Activated CD4-positive, alpha-beta T cell treated with anti-CD3 and anti-CD28 coated beads, Interleukin-2, amount 50 U/mL, for 16 hours (primary cell): ENCODE results near the gene SLC2A4.
"Not testable (repeated sequence)": the region's sequence is repeated elsewhere in the genome, so short reads cannot be mapped to it uniquely, and the experiment has no call there.

Source experiments
- DNase-seq: peaks from one replicate; pipeline ENCODE4 v3.0.0-alpha.2; 2020

Gene SLC2A4

GRCh38 chr17:7327056-7327455, 45.5 kb downstream of the SLC2A4 start:
- DNase-seq: no peak

- no peak for DNase-seq
Measured at GRCh38 chr17:7327501-7327900, 46.0 kb downstream of the SLC2A4 start.

DNA sequence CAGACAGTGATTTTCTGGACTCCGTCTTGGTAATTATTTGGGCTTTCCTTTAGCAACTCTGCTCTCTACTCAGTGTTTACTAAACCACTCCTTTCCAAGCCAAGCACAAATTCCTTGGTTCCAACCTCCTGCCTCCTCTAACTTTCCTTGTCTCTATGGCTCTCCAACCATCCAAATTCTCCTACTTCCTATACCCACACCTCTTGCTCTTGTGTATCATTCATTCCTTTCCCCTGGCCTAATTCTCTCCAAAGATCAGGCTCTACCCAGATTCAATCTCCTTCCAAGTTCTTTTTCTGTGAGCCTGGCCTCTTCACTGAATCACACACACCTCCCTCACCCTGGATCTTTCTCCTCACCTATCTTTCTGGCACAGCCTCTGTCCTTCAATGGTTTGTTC, 46.5 kb downstream of the SLC2A4 start:
- no peak for DNase-seq

GRCh38 chr17:7328840-7329373, 47.4 kb downstream of the SLC2A4 start, which contains the start of gene NEURL4:
NEURL4 (minus strand) TSS chr17:7329335; CDS start chr17:7329312, 23 bp downstream.
- no peak for DNase-seq

DNA sequence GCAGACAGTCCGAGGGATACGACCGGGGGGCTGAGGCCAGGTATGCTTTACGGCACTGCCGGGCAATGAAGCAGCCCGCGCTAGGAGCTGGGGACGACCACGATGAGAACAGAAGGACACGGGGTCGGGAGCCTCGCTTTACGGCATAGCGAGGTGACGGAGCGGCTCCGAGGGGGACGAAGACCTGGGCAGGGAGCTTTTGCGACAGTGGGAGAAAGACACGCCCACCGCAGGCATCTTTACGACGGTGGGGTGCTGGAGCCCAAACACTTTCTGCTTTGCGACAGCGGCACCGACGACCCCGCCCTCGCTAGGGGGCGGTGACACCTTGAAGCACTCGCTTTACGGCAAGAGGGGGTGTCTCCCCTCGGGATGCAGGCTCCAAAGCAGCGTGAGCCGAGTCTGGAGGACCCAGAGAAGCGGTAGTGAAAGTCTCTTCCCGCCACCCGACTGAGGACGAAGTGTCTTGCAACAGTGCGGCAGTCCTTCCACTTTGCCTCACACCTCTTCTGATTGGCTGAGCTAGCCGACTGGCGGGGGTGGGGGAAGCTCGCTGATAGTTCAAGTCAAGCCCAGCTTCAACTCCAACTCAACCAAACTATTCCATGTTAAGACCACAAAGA, 48.0 kb downstream of the SLC2A4 start:
- DNase-seq: peak; percentile 99

DNA sequence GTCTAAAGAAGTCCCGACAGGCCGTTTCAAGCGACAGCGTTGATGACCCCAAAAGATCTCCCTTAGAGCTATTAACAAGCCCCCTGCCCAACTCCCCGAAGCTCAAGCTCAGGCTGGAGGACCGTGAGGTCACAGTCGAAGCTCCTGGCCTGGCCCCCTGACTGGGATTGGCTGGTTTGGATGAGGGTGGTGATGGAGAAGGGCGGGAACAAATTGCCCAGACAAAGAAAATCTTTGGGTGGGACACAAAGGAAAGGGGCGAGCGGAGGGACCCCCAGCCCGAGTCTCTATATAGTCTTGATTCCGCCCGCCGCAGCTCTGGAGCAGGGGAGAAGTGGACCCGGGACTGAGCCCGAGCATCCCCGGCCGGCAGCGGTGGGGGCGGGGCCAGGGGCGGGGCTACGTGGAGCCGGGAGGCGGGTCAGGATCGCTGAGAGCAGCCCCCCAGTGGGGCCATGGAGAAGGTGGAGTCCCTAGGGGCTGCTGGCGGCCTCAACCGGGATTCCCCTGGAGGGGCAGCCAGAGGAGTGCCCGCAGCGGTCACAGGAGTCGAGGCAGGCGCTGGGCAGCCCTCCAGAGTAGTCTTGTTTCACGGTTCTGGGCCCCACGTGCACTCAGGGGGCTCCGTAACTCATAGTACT, 48.6 kb downstream of the SLC2A4 start:
- peak; percentile 86 for DNase-seq

DNA sequence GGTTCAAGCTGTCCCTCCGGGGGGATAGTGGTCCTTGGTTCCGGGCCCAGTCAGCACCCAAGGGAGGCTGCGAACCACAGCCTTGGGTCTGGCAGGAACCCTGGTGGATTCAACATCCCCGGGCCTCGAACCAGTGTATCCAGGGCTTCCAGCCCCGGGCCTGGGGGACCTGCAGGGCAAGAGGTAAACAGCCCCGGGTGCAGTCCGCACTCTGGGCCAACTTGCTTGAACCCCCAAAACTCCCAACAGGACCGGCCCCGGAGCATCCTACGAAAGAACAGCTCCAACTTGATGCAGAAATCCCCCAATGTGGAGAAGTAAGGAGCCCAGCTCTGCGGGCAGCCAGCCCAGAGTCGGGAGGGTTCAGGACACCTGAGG, 49.1 kb downstream of the SLC2A4 start:
- DNase-seq: no peak

GRCh38 chr17:7332111-7332510, 50.6 kb downstream of the SLC2A4 start:
- no peak for DNase-seq

DNA sequence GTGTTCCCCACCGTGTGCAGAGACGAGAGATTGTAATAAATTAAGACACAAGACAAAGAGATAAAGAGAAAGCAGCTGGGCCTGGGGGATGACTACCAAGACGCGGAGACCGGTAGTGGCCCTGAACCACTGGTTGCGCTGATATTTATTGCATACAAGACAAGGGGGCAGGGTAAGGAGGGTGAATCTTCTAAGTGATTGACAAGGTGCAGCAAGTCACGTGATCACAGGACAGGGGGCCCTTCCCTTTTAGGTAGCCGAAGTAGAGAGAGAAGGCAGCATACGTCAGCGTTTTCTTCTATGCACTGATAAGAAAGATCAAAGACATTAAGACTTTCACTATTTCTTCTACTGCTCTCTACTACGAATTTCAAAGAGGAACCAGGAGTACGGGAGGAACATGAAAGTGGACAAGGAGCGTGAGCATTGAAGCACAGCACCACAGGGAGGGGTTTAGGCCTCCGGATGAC, 51.1 kb downstream of the SLC2A4 start:
- peak; percentile 28 for DNase-seq

- no peak for DNase-seq
Measured at GRCh38 chr17:7334938-7335538, 53.5 kb downstream of the SLC2A4 start.

- not testable (repeated sequence) for DNase-seq
Measured at GRCh38 chr17:7335765-7336164, 54.2 kb downstream of the SLC2A4 start.

GRCh38 chr17:7336240-7337175, 55.0 kb downstream of the SLC2A4 start, which contains the start of gene ACAP1:
ACAP1 (plus strand) TSS chr17:7336529; CDS start chr17:7336735, 206 bp downstream.
- DNase-seq: peak; percentile 91

GRCh38 chr17:7337600-7337999, 56.1 kb downstream of the SLC2A4 start:
- DNase-seq: not testable (repeated sequence)
